GM12874 (cell line): ENCODE results near the gene SH3BGRL2.

ENCODE experiments used
- TF ChIP-seq, protein P1 (sequence below): IDR thresholded peaks from 2 replicates; pipeline ENCODE4 v1.5.1; 2011; ENCODE audit warnings: low read depth, mild to moderate bottlenecking, control low read depth, low read length, moderate library complexity; ENCODE audit not compliant: insufficient read depth

The SH3BGRL2 gene

DNA sequence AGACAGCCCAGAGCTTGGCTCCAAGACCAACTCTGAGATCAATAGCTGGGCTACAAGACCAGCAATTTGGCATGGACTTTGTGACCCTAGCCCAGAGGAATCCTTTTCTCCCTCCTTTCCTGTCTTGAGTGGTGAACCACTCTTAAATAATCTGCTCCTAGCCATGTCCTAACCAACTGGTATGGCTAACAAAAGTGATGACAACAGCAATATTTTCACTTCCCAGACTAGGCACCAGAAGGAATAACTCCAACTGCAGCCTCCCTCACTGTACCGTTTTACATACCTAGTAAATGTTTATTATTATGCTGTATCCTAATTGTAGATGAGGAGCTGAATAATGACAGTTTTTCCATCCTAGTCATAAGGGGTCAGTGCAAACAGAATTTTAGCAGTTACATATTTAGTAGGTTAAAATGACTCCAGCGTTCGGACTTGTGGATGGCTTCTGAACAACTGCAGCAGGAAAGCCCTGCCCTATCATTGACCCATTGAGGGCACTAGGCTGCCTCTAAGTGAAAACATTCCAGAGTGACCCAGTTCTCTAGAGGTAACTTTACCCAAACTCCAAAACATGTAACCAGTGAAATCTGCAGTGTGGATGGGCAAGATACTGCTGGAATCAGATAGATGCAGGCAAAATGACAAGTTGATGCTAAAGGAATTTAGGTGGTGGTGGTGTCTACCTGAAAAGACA is 77.1 kb downstream of the SH3BGRL2 start:
- TF ChIP-seq, protein P1, sequence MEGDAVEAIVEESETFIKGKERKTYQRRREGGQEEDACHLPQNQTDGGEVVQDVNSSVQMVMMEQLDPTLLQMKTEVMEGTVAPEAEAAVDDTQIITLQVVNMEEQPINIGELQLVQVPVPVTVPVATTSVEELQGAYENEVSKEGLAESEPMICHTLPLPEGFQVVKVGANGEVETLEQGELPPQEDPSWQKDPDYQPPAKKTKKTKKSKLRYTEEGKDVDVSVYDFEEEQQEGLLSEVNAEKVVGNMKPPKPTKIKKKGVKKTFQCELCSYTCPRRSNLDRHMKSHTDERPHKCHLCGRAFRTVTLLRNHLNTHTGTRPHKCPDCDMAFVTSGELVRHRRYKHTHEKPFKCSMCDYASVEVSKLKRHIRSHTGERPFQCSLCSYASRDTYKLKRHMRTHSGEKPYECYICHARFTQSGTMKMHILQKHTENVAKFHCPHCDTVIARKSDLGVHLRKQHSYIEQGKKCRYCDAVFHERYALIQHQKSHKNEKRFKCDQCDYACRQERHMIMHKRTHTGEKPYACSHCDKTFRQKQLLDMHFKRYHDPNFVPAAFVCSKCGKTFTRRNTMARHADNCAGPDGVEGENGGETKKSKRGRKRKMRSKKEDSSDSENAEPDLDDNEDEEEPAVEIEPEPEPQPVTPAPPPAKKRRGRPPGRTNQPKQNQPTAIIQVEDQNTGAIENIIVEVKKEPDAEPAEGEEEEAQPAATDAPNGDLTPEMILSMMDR: no peak

- TF ChIP-seq, protein P1: no peak
Observed at GRCh38 chr6:79710127-79710526, 79.0 kb downstream of the SH3BGRL2 start.

- TF ChIP-seq, protein P1: no peak
Observed at GRCh38 chr6:79711167-79711566, 80.0 kb downstream of the SH3BGRL2 start.

DNA sequence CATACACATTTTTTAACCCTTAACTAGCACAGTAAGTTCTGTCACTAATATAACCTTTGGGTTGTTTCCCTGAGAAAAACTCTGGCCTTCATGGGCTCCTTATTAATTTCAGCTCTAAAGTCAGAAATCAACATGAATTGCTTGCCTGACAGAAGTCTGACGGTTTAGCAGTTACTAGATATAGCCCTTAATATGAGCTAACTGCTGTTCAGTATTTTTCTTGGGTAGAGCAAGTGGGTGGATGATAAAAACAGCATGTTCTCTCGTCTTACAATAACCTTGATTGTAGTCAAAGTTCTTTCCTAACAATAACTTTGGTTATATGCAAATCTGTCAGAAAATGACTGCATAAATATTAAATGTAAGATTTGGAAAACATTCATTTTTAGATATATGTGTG is 81.0 kb downstream of the SH3BGRL2 start:
- TF ChIP-seq, protein P1: no peak

DNA sequence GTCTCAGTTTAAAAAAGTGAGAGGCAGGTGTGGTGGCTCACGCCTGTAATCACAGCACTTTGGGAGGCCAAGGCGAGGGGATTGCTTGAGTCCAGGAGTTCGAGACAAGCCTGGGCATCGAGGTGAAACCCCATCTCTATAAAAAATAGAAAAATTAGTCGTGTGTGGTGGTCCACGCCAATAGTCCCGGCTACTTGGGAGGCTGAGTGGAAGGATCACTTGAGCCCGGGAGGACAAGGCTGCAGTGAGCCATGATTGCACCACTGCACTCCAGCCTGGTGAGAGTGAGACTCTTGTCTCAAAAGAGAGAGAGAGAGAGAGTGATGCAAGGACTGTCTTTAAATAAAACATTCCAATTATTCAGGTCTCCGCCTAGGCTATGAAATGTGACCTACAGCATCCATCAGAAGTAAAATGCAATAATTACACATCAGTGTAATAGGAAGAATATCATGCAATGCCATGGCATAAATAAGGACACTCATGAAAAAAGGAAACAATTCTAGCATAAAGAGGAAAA is 81.5 kb downstream of the SH3BGRL2 start:
- TF ChIP-seq, protein P1: no peak

DNA sequence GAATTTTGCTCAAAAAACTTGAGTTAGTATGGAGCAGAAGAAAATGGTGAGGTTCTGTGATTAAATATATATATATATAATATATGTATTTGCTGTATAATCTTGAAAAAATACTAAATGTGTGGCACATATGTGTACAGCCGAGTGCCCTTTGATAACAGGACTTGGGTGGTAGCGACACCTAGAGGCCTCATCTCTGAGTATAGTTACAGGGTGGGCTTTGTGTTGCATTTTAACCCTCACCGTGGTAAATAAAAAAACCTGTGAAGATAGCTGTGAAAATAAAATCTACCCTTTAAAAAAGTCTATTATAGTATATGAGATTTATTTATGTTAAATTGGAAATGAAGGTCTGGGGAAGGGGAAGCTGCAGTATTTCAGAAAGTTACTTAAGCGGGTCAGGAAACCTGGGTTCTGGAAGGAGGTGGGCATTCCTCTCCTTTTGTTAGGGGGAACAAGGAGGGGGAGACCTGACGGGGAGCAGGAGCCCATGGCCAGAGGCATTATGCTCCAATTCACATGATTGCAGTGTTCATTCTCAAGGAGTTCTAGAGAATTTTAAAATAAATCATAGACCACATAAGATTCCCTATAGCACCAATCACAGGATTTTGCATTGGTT is 82.7 kb downstream of the SH3BGRL2 start:
- TF ChIP-seq, protein P1: peak; percentile 56

DNA sequence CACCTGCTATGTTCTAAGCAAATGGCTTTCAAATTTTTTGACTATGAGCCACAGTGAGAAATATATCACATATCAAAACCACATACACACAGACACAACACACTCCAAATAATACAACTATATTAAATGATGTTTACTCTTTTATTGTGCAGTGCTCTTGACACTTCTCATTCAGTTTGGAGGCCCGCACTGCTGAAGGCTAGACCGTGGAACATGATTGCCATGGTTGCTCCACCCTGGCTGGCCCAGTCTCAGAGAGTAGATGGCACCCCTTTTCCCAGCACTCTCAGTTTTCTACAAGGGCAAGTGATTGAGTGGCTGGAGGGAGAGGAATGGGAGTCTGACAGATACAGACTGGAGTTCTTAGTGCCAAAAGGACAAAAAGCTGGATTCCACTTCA is 86.9 kb downstream of the SH3BGRL2 start:
- TF ChIP-seq, protein P1: no peak
